ENCODE results near the gene FBN1. TPM values are rescaled to one million over a fixed set of nuclear protein-coding genes. Genes with fewer than 3 reads are reported as not detected.

The FBN1 gene
- total and polyA plus RNA-seq, 2 donors (not counting 3 experiments of a cell fraction or from before 2014, with no cell fraction given) = 107 to 111 TPM

DNA sequence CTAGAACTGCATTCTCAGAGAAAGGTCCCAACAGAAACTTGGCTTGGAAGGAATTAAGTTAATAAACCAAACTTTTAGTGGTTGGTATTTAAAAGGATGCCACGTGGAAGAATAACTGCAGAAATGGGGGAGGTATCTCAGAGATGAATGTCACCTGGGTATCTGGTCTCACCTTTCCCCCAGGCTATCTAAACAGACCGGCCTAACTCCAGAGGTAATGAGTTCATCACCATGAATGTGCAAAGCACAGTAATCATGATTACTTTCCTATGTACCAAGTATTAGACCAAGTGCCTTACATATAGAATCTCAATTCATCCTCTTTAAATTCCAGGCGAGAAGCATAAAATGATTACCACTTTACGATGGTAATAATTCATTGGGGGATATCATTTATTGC, 80.8 kb downstream of the FBN1 start:
- H3K36me3 ChIP-seq (ENCODE audit: control insufficient read depth in 2 of 2, extremely low read depth in 1 of 2, insufficient read depth in 2 of 2, low read length in 2 of 2) = no peaks in the 10 kb centered on the region
- no peaks in the 10 kb centered on the region for H3K9me1 ChIP-seq (replicated peaks; ENCODE audit: control insufficient read depth, extremely low read depth, insufficient read depth, low read length)
- peaks cover 36% of the 10 kb centered on the region for H3K4me1 ChIP-seq (ENCODE audit: control insufficient read depth, extremely low read depth, insufficient read depth, low read length)
- H3K9ac ChIP-seq (replicated peaks; ENCODE audit: extremely low read depth, insufficient read depth, low read length) = no peak overlapping the region
- no peak overlapping the region for H3K4me2 ChIP-seq (ENCODE audit: insufficient read depth, low read length)
- no TSS peak for BruUV-seq (replicated peaks)
- dilution Hi-C loops (cut with MboI; ENCODE audit: extremely low pct_ligation_motif_present, low sequenced_read_pairs) = no loop called here
- H3K4me3 ChIP-seq (replicated peaks in 1 of 3; ENCODE audit: insufficient read depth in 1 of 3, low read depth in 1 of 3, low read length in 3 of 3) = no peak overlapping the region
- FAIRE-seq (no peak), DNase-seq (ENCODE audit: low read depth, low spot score) (peak; percentile 16)
- ChIA-PET POLR2A (interaction anchor here (1.4 kb wide), 1 partner anchor 28 kb away, joined by 5 read pairs; no protein-coding TSS in a partner anchor), CTCF (interaction anchor here (1.0 to 2.6 kb wide), 3 partner anchors 27 to 206 kb away, joined by 4 to 10 read pairs (median 9); no protein-coding TSS in a partner anchor)
- H2AFZ ChIP-seq (ENCODE audit: low read depth, low read length) = no peak overlapping the region
- no peaks in the 10 kb centered on the region for H3K79me2 ChIP-seq (ENCODE audit: control insufficient read depth, insufficient read depth, low read length)
- peak overlapping the region; percentile 84 for H3K27ac ChIP-seq (ENCODE audit: insufficient read depth, low read depth, low read length)
- intact Hi-C loops (cut with micrococcal nuclease) = loop anchor here (5.0 kb wide), 1 partner anchor 573 kb away; no protein-coding TSS in a partner anchor
- H3K27me3 ChIP-seq (ENCODE audit: control insufficient read depth in 2 of 2, insufficient read depth in 2 of 2, low read length in 2 of 2) = no peaks in the 10 kb centered on the region
- H4K20me1 ChIP-seq (replicated peaks; ENCODE audit: control insufficient read depth, extremely low read depth, insufficient read depth, low read length) = no peaks in the 10 kb centered on the region
- no peaks in the 10 kb centered on the region for H3K9me3 ChIP-seq (replicated peaks; ENCODE audit: control insufficient read depth, insufficient read depth, low read length)
- no peak for TF ChIP-seq MYC (IDR thresholded peaks at IDR 0.05; ENCODE audit: low read depth, low read length)
- TF ChIP-seq GATA2 (IDR thresholded peaks at IDR 0.05; ENCODE audit: insufficient read depth, insufficient read length, low read depth, low read length) = no peak
- TF ChIP-seq JUN (IDR thresholded peaks at IDR 0.05; ENCODE audit: borderline replicate concordance, insufficient read depth, insufficient read length, low read depth) = no peak
- TF ChIP-seq POLR2AphosphoS5 (IDR thresholded peaks at IDR 0.05; ENCODE audit: insufficient read depth, low read depth, low read length) = no peak
- TF ChIP-seq EZH2 (IDR thresholded peaks at IDR 0.05; ENCODE audit: borderline replicate concordance, low read depth, low read length, severe bottlenecking) = no peak

DNA sequence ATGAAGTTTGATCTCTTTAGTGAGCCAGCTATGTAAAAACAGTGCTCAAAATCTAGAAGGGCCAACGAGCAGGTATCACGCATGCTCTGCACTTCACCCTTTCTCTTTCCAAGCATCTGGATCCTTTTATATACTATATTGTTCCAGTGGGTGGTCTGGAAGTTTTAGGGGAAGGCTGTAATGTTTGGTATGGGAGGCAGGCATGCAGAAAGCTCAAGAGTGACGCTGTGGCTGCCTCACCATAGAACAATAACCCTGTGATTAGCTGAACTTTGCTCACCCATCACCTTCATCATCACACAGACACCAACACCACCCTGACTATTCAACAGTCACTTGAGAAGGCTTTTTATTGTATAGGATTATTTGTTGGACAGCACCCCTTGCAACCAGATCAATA, 81.6 kb downstream of the FBN1 start:
- Histone ChIP-seq H3K36me3 (ENCODE audit: control insufficient read depth in 2 of 2, extremely low read depth in 1 of 2, insufficient read depth in 2 of 2, low read length in 2 of 2) (no peaks in the 10 kb centered on the region), H3K4me3 (replicated peaks in 1 of 3; ENCODE audit: insufficient read depth in 1 of 3, low read depth in 1 of 3, low read length in 3 of 3) (no peak overlapping the region), H3K9ac (replicated peaks; ENCODE audit: extremely low read depth, insufficient read depth, low read length) (no peak overlapping the region), H3K9me1 (replicated peaks; ENCODE audit: control insufficient read depth, extremely low read depth, insufficient read depth, low read length) (no peaks in the 10 kb centered on the region), H4K20me1 (replicated peaks; ENCODE audit: control insufficient read depth, extremely low read depth, insufficient read depth, low read length) (no peaks in the 10 kb centered on the region), H3K4me2 (ENCODE audit: insufficient read depth, low read length) (no peak overlapping the region), H3K79me2 (ENCODE audit: control insufficient read depth, insufficient read depth, low read length) (no peaks in the 10 kb centered on the region), H3K9me3 (replicated peaks; ENCODE audit: control insufficient read depth, insufficient read depth, low read length) (no peaks in the 10 kb centered on the region), H3K4me1 (ENCODE audit: control insufficient read depth, extremely low read depth, insufficient read depth, low read length) (peaks cover 39% of the 10 kb centered on the region), H3K27ac (ENCODE audit: insufficient read depth, low read depth, low read length) (no peak overlapping the region), H3K27me3 (ENCODE audit: control insufficient read depth in 2 of 2, insufficient read depth in 2 of 2, low read length in 2 of 2) (no peaks in the 10 kb centered on the region), H2AFZ (ENCODE audit: low read depth, low read length) (no peak overlapping the region)
- CTCF ChIA-PET = no interaction called here
- intact Hi-C loops (cut with micrococcal nuclease) = no loop called here
- FAIRE-seq = no peak
- no TSS peak for BruUV-seq (replicated peaks)
- POLR2A ChIA-PET = no interaction called here
- TF ChIP-seq GATA2 (IDR thresholded peaks at IDR 0.05; ENCODE audit: insufficient read depth, insufficient read length, low read depth, low read length) (no peak), FOS (IDR thresholded peaks at IDR 0.05; ENCODE audit: borderline replicate concordance, insufficient read depth, low read length) (no peak), EZH2 (IDR thresholded peaks at IDR 0.05; ENCODE audit: borderline replicate concordance, low read depth, low read length, severe bottlenecking) (no peak), POLR2A (IDR thresholded peaks at IDR 0.05; ENCODE audit: low read depth, low read length) (no peak), POLR2AphosphoS5 (IDR thresholded peaks at IDR 0.05; ENCODE audit: insufficient read depth, low read depth, low read length) (no peak), JUN (IDR thresholded peaks at IDR 0.05; ENCODE audit: borderline replicate concordance, insufficient read depth, insufficient read length, low read depth) (no peak), MYC (IDR thresholded peaks at IDR 0.05; ENCODE audit: low read depth, low read length) (no peak)
- TF ChIP-seq, protein P1, sequence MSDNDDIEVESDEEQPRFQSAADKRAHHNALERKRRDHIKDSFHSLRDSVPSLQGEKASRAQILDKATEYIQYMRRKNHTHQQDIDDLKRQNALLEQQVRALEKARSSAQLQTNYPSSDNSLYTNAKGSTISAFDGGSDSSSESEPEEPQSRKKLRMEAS (IDR thresholded peaks at IDR 0.05; ENCODE audit: insufficient read depth, insufficient read length) = no peak
- TF ChIP-seq, protein P2, sequence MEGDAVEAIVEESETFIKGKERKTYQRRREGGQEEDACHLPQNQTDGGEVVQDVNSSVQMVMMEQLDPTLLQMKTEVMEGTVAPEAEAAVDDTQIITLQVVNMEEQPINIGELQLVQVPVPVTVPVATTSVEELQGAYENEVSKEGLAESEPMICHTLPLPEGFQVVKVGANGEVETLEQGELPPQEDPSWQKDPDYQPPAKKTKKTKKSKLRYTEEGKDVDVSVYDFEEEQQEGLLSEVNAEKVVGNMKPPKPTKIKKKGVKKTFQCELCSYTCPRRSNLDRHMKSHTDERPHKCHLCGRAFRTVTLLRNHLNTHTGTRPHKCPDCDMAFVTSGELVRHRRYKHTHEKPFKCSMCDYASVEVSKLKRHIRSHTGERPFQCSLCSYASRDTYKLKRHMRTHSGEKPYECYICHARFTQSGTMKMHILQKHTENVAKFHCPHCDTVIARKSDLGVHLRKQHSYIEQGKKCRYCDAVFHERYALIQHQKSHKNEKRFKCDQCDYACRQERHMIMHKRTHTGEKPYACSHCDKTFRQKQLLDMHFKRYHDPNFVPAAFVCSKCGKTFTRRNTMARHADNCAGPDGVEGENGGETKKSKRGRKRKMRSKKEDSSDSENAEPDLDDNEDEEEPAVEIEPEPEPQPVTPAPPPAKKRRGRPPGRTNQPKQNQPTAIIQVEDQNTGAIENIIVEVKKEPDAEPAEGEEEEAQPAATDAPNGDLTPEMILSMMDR (IDR thresholded peaks at IDR 0.05; ENCODE audit: extremely low read depth in 1 of 2, insufficient read depth in 1 of 2, low read depth in 1 of 2, low read length in 2 of 2) = no peak
- no peak for DNase-seq (ENCODE audit: low read depth, low spot score)
- dilution Hi-C loops (cut with MboI; ENCODE audit: extremely low pct_ligation_motif_present, low sequenced_read_pairs) = no loop called here

Data from endothelial cell of umbilical vein (primary cell).